Left kidney (tissue), 8 donors: ENCODE data around the gene ZNF681. TPM values are rescaled to one million over a fixed set of nuclear protein-coding genes. Genes with fewer than 3 reads are reported as not detected.
"Not testable (repeated sequence)": the region's sequence is repeated elsewhere in the genome, so short reads cannot be mapped to it uniquely, and the experiment has no call there.

Experiments
- DNase-seq: peaks from one replicate; pipeline ENCODE4 v3.0.0-alpha.2; 2013
- long read RNA-seq, 8 donors: transcript quantifications; one replicate each; lab custom pipeline, GENCODE V29; 2026
- polyA plus RNA-seq: library from polyadenylated mRNA; unstranded; fragments of 120-200 nt; gene quantifications from one replicate; pipeline ENCODE4 v1.2.1, GENCODE V29; 2013; ENCODE audit not compliant: insufficient read length

ZNF681 gene
- polyA plus RNA-seq = 8.9 TPM
- long read RNA-seq, donor 1, full-length matches to known transcripts = 4 of 4 reads
- long read RNA-seq, donor 1, partial matches to known transcripts = 0 of 4 reads
- long read RNA-seq, donor 1, other reads (novel, unspliced or antisense) = 0 of 4 reads
- long read RNA-seq, donor 2, full-length matches to known transcripts = 3 of 3 reads
- long read RNA-seq, donor 2, partial matches to known transcripts = 0 of 3 reads
- long read RNA-seq, donor 2, other reads (novel, unspliced or antisense) = 0 of 3 reads
- long read RNA-seq, donor 3, full-length matches to known transcripts = 1 of 1 reads
- long read RNA-seq, donor 3, partial matches to known transcripts = 0 of 1 reads
- long read RNA-seq, donor 3, other reads (novel, unspliced or antisense) = 0 of 1 reads
- long read RNA-seq, donor 4 = 0 reads
- long read RNA-seq, donor 5, full-length matches to known transcripts = 2 of 4,759 reads
- long read RNA-seq, donor 5, partial matches to known transcripts = 4,757 of 4,759 reads
- long read RNA-seq, donor 5, other reads (novel, unspliced or antisense) = 0 of 4,759 reads
- long read RNA-seq, donor 6, full-length matches to known transcripts = 1 of 1 reads
- long read RNA-seq, donor 6, partial matches to known transcripts = 0 of 1 reads
- long read RNA-seq, donor 6, other reads (novel, unspliced or antisense) = 0 of 1 reads
- long read RNA-seq, donor 7, full-length matches to known transcripts = 4 of 4 reads
- long read RNA-seq, donor 7, partial matches to known transcripts = 0 of 4 reads
- long read RNA-seq, donor 7, other reads (novel, unspliced or antisense) = 0 of 4 reads
- long read RNA-seq, donor 8 = 0 reads

- DNase-seq = peak; percentile 90
Measured at GRCh38 chr19:23758187-23759074, at the start of gene ZNF681. ZNF681 (minus strand) TSS chr19:23758891; CDS start chr19:23758749, 142 bp downstream.

GRCh38 chr19:23804676-23805075 lies 46.0 kb upstream of the ZNF681 start:
- DNase-seq = no peak

GRCh38 chr19:23802290-23802689 lies 43.6 kb upstream of the ZNF681 start:
- no peak for DNase-seq

GRCh38 chr19:23801803-23802202 lies 43.1 kb upstream of the ZNF681 start:
- DNase-seq = no peak

DNA sequence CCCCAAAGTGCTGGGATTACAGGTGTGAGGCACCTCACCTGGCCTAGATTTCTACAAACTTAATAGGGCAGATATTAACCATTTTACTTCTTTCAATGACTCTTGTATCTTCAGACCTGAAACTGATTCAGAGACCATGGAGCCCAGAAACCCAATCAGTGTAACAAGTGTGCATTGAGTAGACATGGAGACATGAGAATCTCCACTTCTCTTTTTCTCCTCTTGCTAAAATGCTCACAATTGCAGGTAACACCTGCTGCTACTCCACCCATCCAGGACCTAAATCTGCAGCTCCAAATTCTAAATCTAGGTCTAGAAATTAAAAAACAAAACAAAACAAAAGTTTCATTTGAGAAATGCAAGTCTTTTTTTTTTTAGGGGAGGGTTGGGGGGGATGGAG lies 42.2 kb upstream of the ZNF681 start:
- no peak for DNase-seq

DNA sequence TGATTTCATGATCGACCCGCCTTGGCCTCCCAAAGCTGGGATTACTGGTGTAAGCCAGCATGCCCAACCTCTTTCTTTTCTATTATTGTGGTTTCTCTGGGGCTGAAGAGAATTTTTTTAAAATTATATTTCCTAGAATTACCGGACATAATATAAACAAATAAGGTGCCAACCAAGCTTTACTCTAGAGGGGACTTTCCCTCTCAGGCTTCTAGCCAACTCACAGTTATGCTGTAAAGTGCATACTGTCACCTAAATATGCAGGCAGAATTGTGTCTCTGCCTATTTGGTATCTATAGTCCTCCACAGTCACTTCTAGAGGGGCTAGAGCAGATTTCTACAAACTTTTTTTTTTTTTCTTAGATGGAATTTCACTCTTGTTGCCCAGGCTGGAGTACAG lies 41.6 kb upstream of the ZNF681 start:
- DNase-seq = no peak

GRCh38 chr19:23799321-23799720 lies 40.6 kb upstream of the ZNF681 start:
- peak; percentile 10 for DNase-seq

DNA sequence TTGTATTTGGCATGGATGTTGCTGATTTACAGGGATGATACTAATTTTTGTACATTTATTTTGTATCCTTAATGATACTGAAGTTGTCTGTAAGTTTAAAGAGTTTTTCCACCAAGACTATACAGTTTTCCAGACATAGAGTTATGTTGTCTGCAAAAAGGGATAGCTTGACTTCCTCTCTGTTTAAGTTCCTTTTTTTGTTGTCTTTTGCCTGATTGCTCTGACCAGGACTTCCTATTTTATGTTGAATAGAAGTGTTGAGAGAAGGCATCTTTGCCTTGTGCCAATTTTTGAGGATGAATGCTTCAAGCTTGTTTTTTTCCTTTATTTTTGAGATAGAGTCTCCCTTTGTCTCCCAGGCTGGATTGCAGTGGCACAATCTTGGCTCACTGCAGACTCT lies 36.8 kb upstream of the ZNF681 start:
- no peak for DNase-seq

DNA sequence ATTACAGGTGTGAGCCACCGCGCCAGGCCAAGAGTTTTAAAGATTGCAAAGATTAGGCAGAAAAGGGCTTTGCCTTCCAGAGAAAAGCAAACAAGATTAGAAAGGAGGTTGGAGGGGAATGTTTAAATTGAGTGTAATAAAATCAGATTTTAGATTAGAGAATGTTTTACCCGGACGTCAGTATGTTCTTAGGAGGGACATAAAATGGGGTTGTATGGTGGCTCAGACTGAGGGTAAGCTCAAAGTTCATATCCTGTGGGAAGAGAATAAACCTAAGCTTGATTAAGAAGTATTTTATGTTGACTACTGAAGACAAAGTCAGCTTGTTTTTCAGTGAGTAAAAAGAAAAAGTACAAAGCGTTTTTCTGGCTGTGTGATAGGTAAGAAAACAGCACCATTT lies 34.1 kb upstream of the ZNF681 start:
- no peak for DNase-seq

DNA sequence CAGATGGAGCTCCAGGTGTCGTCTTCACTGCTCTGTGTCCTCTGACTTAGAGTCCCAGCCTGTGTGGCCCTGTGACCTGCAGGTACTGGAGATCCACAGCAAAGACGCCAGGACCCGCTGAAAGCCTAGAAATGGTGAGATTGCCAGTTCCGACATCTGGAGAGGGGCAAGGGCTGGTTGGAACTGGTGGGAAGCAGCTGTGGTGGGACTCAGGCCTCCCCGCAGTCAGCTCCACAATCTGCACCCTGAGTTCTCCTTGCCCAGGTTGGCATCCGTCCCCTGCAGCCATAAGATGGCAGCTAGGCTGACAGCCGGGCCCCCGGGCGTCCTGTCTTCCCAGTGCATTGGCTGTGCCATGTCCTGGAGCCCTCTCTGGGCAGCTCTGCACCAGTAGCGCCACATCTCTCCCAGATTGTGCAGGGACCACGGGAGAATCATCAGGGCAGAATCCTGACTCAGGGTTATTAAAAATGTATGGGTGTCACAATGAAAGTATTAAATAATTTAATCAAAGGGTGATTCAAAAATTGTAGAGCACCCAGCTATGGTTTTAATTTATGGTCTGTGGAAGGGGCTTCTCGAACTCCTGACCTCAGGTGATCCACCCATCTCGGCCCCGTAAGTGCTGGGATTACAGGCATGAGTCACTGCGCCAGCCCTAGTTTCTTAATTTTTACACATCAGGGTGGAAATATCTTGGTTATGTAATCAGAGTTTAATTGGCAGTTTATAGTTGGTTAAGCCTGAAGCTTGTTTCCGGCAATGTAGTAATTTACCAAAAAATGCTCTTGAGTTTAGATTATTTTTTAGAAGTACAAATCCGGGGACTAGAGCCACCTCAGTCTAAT lies 32.2 kb upstream of the ZNF681 start:
- DNase-seq = no peak

- no peak for DNase-seq
Measured at GRCh38 chr19:23789246-23789645, 30.6 kb upstream of the ZNF681 start.

GRCh38 chr19:23788411-23788810 lies 29.7 kb upstream of the ZNF681 start:
- no peak for DNase-seq

DNA sequence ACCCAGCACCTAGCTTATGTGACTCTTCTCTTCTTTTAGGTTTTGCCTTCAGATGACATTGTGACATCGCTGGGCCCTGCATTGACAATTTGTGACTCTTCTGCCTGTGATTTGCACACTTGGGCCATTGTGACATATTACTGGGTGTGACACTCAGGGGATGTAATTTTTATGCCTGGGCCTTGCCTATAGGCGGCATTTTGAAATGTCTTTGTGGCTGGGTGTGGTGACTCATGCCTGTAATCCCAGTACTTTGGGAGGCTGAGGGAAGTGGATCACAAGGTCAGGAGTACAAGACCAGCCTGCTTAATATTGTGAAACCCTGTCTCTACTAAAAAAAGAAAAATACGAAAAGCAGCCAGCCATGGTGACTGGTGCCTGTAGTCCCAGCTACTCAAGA lies 28.4 kb upstream of the ZNF681 start:
- DNase-seq = no peak

DNA sequence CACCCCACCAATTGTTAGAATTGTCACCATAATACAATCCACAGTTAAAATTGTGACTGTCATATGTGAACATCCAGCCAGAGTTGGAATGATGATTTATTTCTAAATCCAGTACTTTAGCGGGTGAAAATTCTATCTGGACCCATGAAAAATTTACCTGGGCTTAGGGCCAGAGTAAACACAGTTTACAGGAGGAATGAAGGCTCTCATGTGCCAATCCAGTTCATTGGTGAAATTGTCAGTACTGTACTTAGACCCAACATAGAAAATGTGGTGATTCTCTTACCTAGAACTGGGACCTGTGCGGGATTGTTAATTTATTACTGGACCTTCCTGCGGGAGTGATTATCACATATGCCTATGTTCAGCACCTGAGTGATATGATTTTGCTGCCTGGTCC lies 27.3 kb upstream of the ZNF681 start:
- DNase-seq = no peak

- DNase-seq = no peak
Measured at GRCh38 chr19:23784274-23784673, 25.6 kb upstream of the ZNF681 start.

GRCh38 chr19:23783636-23784035 lies 24.9 kb upstream of the ZNF681 start:
- no peak for DNase-seq

- DNase-seq = no peak
Measured at GRCh38 chr19:23779645-23780044, 21.0 kb upstream of the ZNF681 start.

- DNase-seq = no peak
Measured at GRCh38 chr19:23778566-23778965, 19.9 kb upstream of the ZNF681 start.

DNA sequence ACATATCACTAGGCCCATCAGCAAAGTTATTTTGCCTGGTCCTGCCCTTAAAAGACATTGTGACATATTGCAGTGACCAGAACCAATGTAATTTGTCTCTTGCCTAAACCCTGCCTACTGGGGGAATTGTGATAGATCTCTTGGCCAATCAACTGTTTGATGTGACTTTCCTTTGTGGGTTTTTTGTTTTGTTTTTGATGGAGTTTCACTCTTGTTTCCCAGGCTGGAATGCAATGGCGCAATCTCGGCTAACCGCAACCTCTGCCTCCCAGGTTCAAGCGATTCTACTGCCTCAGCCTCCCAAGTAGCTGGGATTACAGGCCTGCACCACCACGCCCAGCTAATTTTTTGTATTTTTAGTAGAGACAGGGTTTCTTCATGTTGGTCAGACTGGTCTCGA lies 19.3 kb upstream of the ZNF681 start:
- not testable (repeated sequence) for DNase-seq

DNA sequence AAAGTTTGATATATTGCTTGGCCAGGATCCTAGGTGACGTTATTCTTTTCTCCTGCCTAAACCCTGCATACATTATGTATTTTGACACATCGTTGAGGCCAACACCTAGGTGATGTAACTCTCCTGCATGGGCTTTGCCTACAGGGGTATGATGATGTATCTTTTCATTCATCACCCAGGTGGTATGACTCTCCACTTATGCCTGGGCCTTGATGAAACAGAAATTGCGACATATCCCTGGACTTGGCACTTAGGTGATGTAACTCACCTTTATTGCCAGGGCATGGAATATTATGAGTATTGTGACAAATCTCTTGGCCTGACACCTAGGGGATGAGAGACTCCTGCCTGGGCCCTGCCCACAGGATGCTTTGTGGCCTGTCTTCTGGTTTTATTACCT lies 18.5 kb upstream of the ZNF681 start:
- DNase-seq = no peak

DNA sequence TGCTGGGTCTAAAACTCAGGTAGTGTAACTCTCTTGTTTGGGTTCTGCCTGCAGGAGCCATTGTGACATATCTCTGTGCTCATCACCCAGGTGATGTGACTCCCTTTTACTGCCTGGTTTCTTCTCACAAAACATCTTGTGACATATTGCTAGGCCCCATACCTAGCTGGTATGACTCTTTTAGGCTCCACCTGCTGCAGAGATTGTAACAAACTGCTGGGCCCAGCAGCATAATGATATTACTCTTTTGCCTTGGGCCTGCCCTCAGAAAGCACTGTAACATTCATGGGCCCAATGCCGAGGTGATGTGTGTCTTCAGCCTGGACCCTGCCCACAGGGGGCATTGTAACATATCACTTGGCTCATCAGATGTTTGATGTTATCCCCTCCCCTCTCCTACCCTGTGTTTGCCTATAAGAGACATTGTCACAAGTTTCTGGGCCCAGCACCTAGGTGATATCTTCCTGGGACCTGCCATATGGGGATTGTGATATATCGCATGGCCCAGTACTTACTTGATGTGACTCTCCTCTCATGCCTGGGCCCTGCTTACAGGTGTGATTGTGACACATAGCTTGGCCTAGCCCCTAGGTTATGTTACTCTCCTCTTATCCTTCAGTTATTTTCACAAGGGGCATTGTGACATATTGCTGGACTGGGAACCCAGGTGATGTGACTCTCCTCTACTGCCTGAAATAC lies 18.0 kb upstream of the ZNF681 start:
- no peak for DNase-seq
